Left ventricle myocardium inferior (tissue), 1 donor: ENCODE measurements around the gene IGSF21. TPM values are rescaled to one million over a fixed set of nuclear protein-coding genes. Genes with fewer than 3 reads are reported as not detected.

Source experiments
- DNase-seq: peaks from one replicate; pipeline ENCODE4 v3.0.0-alpha.2; 2020
- H3K27ac ChIP-seq: fragments of 200-600 bp; replicated peaks from 2 replicates; pipeline ENCODE4 v1.8.0; 2021
- H3K27me3 ChIP-seq: fragments of 200-600 bp; 2 replicates; pipeline ENCODE4 v1.8.0; 2021; ENCODE audit warnings: low read depth
- H3K36me3 ChIP-seq: fragments of 200-600 bp; 2 replicates; pipeline ENCODE4 v1.8.0; 2021
- H3K4me1 ChIP-seq: fragments of 200-600 bp; 2 replicates; pipeline ENCODE4 v1.8.0; 2021
- H3K4me3 ChIP-seq: fragments of 200-600 bp; 2 replicates; pipeline ENCODE4 v1.8.0; 2021; ENCODE audit warnings: mild to moderate bottlenecking, moderate library complexity
- H3K9me3 ChIP-seq: fragments of 200-600 bp; replicated peaks from 2 replicates; pipeline ENCODE4 v1.8.0; 2021
- CTCF ChIP-seq: fragments of 200-600 bp; IDR thresholded peaks from 2 replicates; pipeline ENCODE4 v1.8.0; 2021; ENCODE audit warnings: antibody characterized with exemption, mild to moderate bottlenecking, borderline replicate concordance
- intact Hi-C: fragments of 100-400 bp; cut with micrococcal nuclease; formaldehyde crosslinking; loops from one replicate; pipeline ENCODE4 v1.11.0; 2022
- total RNA-seq: library from RNA; stranded (reverse); fragmentation: NEBNext Ultra II Directional; extraction: Animal tissue kit (Norgen Biotek cat#: 25700); gene quantifications from one replicate; pipeline ENCODE4 v1.2.1, GENCODE V29; 2021
- donor health status: DM: no; HTN: yes; CAD: no; lungs with severe emphysema.

Gene IGSF21
- total RNA-seq, 1 donor from 2014 or later, result 0.47 TPM

- Histone ChIP-seq H3K36me3 (no peaks in the 10 kb centered on the region), H3K4me3 (no peak overlapping the region), H3K27ac (no peak overlapping the region), H3K9me3 (no peaks in the 10 kb centered on the region), H3K27me3 (peaks cover 98% of the 10 kb centered on the region), H3K4me1 (no peaks in the 10 kb centered on the region)
- DNase-seq, result no peak
- TF ChIP-seq CTCF, result no peak
- intact Hi-C loops, result no loop called here
Observed at GRCh38 chr1:18091660-18092446, 15.7 kb upstream of the IGSF21 start.

DNA sequence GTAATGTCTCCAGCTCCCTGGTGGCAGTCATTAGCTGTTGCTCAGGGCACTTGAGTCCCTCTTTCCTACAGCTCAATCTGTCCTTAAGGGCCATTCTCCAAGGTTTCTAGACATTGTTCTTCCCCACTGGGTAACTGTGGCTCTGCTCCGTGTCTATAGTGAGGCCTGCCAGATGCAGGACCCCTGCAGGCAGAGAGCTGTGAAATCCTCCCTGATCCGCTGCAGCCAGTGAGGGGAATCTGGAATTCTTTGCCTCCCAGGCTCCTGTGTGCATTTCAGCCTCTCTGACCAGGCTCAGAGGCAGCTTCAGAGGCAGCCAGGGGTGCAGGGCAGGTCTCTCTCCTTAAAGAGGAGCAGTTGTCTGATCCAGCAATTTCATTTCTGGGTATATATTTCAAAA is 14.4 kb upstream of the IGSF21 start:
- Histone ChIP-seq H3K4me3 (no peak overlapping the region), H3K36me3 (no peaks in the 10 kb centered on the region), H3K27me3 (peaks cover 94% of the 10 kb centered on the region), H3K9me3 (no peaks in the 10 kb centered on the region), H3K4me1 (no peaks in the 10 kb centered on the region), H3K27ac (no peak overlapping the region)
- no peak for DNase-seq
- TF ChIP-seq CTCF, result no peak
- intact Hi-C loops, result no loop called here

DNA sequence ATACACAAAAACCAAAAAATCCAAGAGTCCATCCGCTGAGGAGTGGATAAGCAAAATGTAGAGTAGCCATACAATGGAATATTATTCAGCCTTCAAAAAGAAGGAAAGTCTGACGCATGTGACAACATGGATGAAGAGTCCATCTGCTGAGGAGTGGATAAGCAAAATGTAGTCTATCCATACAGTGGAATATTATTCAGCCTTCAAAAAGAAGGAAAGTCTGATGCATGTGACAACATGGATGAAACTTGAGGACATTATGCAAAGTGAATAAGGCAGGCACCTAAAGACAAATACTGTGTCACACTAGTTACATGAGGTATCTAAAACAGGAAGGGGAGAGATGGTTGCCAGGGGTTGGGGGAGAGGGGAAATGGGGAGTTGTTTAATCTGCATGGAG is 14.0 kb upstream of the IGSF21 start:
- Histone ChIP-seq H3K4me3 (no peak overlapping the region), H3K9me3 (no peaks in the 10 kb centered on the region), H3K27me3 (peaks cover 95% of the 10 kb centered on the region), H3K4me1 (no peaks in the 10 kb centered on the region), H3K27ac (no peak overlapping the region), H3K36me3 (no peaks in the 10 kb centered on the region)
- no peak for DNase-seq
- intact Hi-C loops, result no loop called here
- no peak for TF ChIP-seq CTCF

DNA sequence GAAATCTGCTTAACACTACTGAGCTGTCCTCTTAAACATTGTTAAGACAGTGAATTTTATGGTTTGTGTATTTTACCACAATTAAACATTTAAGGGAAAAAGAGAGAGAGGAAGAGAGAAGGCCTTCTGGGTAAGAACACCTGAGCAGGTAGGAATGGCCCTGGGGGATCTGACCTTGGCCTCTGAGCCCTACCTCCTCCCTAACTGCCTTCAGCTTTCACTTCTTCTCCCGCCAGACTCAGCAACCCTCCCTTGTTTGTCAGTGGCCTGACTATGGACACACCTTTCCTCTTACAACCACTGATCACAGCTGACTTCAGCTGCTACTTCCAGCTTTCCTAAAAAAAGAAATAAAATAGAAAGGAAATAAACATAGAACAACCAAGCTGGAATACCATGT is 13.5 kb upstream of the IGSF21 start:
- intact Hi-C loops, result no loop called here
- no peaks in the 10 kb centered on the region for H3K36me3 ChIP-seq
- TF ChIP-seq CTCF, result no peak
- no peak overlapping the region for H3K4me3 ChIP-seq
- no peaks in the 10 kb centered on the region for H3K4me1 ChIP-seq
- DNase-seq, result no peak
- peaks cover 95% of the 10 kb centered on the region for H3K27me3 ChIP-seq
- H3K27ac ChIP-seq, result no peak overlapping the region
- no peaks in the 10 kb centered on the region for H3K9me3 ChIP-seq

DNA sequence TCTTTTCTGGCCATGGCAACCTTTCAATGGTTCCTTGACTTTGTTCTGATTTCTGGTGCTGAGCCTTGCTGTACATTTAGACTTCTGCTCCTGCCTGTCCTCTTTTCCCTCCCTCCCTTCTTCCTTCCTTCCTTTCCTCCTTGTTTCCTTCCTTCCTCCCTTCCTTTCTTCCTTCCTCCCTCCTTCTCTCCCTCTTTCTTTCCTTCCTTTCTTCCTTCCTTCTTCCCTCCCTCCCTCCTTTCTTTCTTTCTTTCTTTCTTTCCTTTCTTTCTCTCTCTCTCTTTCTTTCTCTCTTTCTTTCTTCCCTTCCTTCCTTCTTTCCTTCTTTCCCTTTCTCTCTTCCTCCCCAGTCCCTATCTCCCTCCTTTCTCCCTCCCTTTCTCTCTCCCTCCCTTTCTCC is 10.4 kb upstream of the IGSF21 start:
- no peak for TF ChIP-seq CTCF
- no peak for DNase-seq
- H3K4me3 ChIP-seq, result no peak overlapping the region
- no peaks in the 10 kb centered on the region for H3K36me3 ChIP-seq
- no peaks in the 10 kb centered on the region for H3K9me3 ChIP-seq
- no peak overlapping the region for H3K27ac ChIP-seq
- intact Hi-C loops, result no loop called here
- H3K27me3 ChIP-seq, result peaks cover 91% of the 10 kb centered on the region
- H3K4me1 ChIP-seq, result no peaks in the 10 kb centered on the region
